K562 (cell line): ENCODE measurements around the gene CLK4. TPM values are rescaled to one million over a fixed set of nuclear protein-coding genes. Genes with fewer than 3 reads are reported as not detected.

Experiments
- ATAC-seq: fragments of 200-7000 bp; cut with Tn5 transposase; 3 replicates; pipeline ENCODE4 v1.9.1; 2020; ENCODE audit warnings: moderate library complexity
- BruUV-seq: library from RNA; stranded (reverse); fragments of 400-500 nt; replicated peaks from 2 replicates; lab custom pipeline; 2021; lab: Mats Ljungman, UMichigan
- CTCF ChIA-PET: fragments of 300-600 bp; formaldehyde crosslinking; extraction: SDS; loops from one replicate; lab custom pipeline; 2021; ENCODE audit warnings: low intra/inter-chr PET ratio; lab: Yijun Ruan, JAX
- POLR2A ChIA-PET: fragments of 300-600, 350-650 bp; sonication (Branson Sonifier 250); formaldehyde crosslinking; extraction: SDS; loops from one replicate; lab custom pipeline; 2021; ENCODE audit warnings: antibody characterized with exemption, inconsistent platforms; lab: Yijun Ruan, JAX
- DNase-seq, 4 experiments: peaks; one replicate each; pipeline versions ENCODE4 v3.0.0 to v3.0.0-alpha.2; 2011 to 2018; ENCODE audit warnings: low spot score in 3 of 4, mixed read lengths in 3 of 4; ENCODE audit errors: extremely low read depth in 1 of 4
- FAIRE-seq: peaks from 2 replicates; lab custom pipeline; 2011; peaks lifted over from hg19 to GRCh38; lab: Jason Lieb, UNC
- H2AFZ ChIP-seq: 2 replicates; pipeline ENCODE4 v1.6.0; 2011; ENCODE audit warnings: low read depth, low read length, control low read depth, inconsistent platforms
- H3K27ac ChIP-seq: fragments of 200-600 bp; 3 replicates; pipeline ENCODE4 v1.8.0; 2011; ENCODE audit warnings: low read depth, mild to moderate bottlenecking, control low read depth, inconsistent platforms, low read length, moderate library complexity, mixed read lengths; ENCODE audit errors: extremely low read depth
- H3K27me3 ChIP-seq, 2 experiments: fragments of 300-600 bp in 1 of 2; 2 replicates in 1 of 2; 3 replicates in 1 of 2; pipeline versions ENCODE4 v1.6.0 to v1.8.0; 2011; ENCODE audit warnings: inconsistent platforms in 2 of 2, low read length in 2 of 2, mild to moderate bottlenecking in 1 of 2, mixed read lengths in 1 of 2, moderate library complexity in 1 of 2; ENCODE audit not compliant: control insufficient read depth in 2 of 2, insufficient read depth in 2 of 2
- H3K36me3 ChIP-seq: fragments of 300-600 bp; 3 replicates; pipeline ENCODE4 v1.8.0; 2011; ENCODE audit warnings: mild to moderate bottlenecking, low read length, inconsistent platforms; ENCODE audit not compliant: control insufficient read depth, insufficient read depth
- H3K4me1 ChIP-seq, 2 experiments: fragments of 200-600 bp in 1 of 2; replicated peaks in 1 of 2; 2 replicates in 1 of 2; 3 replicates in 1 of 2; pipeline versions ENCODE4 v1.5.1 to v1.8.0; 2011; ENCODE audit warnings: inconsistent platforms in 2 of 2, low read length in 2 of 2, mild to moderate bottlenecking in 1 of 2, mixed read lengths in 1 of 2, moderate library complexity in 1 of 2; ENCODE audit not compliant: control insufficient read depth in 2 of 2, insufficient read depth in 2 of 2
- H3K4me2 ChIP-seq: 2 replicates; pipeline ENCODE4 v1.6.1; 2011; ENCODE audit warnings: low read length, control low read depth, inconsistent platforms, mixed read lengths; ENCODE audit not compliant: insufficient read depth
- H3K4me3 ChIP-seq: fragments of 200-600 bp; sonication (generic), shearing (Covaris generic); 2 replicates; pipeline ENCODE4 v1.5.1; 2016; ENCODE audit warnings: control low read depth, inconsistent platforms
- H3K79me2 ChIP-seq: fragments of 200-600 bp; 3 replicates; pipeline ENCODE4 v1.8.0; 2011; ENCODE audit warnings: low read length, inconsistent platforms; ENCODE audit not compliant: control insufficient read depth, insufficient read depth
- H3K9ac ChIP-seq, 2 experiments: 2 replicates each; pipeline versions ENCODE4 v1.6.0 to v1.6.1; 2011; ENCODE audit warnings: low read depth in 2 of 2, low read length in 2 of 2, control low read depth in 1 of 2, inconsistent platforms in 1 of 2, mild to moderate bottlenecking in 1 of 2, mixed read lengths in 1 of 2; ENCODE audit not compliant: insufficient read depth in 1 of 2
- H3K9me1 ChIP-seq: one replicate; pipeline ENCODE4 v1.6.0; 2011; ENCODE audit warnings: inconsistent platforms, mild to moderate bottlenecking, low read length, moderate library complexity; ENCODE audit not compliant: control insufficient read depth, insufficient read depth
- H3K9me3 ChIP-seq: replicated peaks from 2 replicates; pipeline ENCODE4 v1.5.1; 2011; ENCODE audit warnings: low read depth, low read length, inconsistent platforms; ENCODE audit not compliant: control insufficient read depth, insufficient read depth
- H4K20me1 ChIP-seq: replicated peaks from 2 replicates; pipeline ENCODE4 v1.6.1; 2011; ENCODE audit warnings: low read length, inconsistent platforms, mixed read lengths; ENCODE audit not compliant: control insufficient read depth, insufficient read depth
- BHLHE40 ChIP-seq: IDR thresholded peaks from 2 replicates; pipeline ENCODE4 v1.6.1; 2011; ENCODE audit warnings: low read length, improper control_type of control experiment
- CHCHD3 ChIP-seq: fragments of 250-450 bp; sonication (Bioruptor Pico); IDR thresholded peaks from 2 replicates; pipeline ENCODE4 v2.1.2; 2022; ENCODE audit warnings: mild to moderate bottlenecking
- GTF3C2 ChIP-seq: IDR thresholded peaks from 3 replicates; pipeline ENCODE4 v1.6.1; 2011; ENCODE audit warnings: borderline replicate concordance, mild to moderate bottlenecking, moderate library complexity; ENCODE audit not compliant: insufficient read length; ENCODE audit errors: extremely low read depth
- RAD21 ChIP-seq, 2 experiments: fragments of 250-450 bp in 1 of 2; fragments of 450-650 bp in 1 of 2; sonication (Bioruptor Pico) in 1 of 2; formaldehyde crosslinking in 1 of 2; IDR thresholded peaks in 1 of 2; conservative IDR thresholded peaks in 1 of 2; 2 replicates each; pipeline versions ENCODE4 v1.4.0 to v1.8.0; 2020 to 2022; ENCODE audit warnings: mild to moderate bottlenecking in 2 of 2, moderate library complexity in 1 of 2
- RBM14 ChIP-seq: fragments of 200-400 bp; formaldehyde crosslinking; IDR thresholded peaks from 2 replicates; pipeline ENCODE4 v1.6.1; 2018; ENCODE audit warnings: low read depth, mild to moderate bottlenecking, low read length, moderate library complexity, borderline replicate concordance; ENCODE audit not compliant: insufficient read depth
- TAF15 ChIP-seq: fragments of 200-400 bp; formaldehyde crosslinking; IDR thresholded peaks from 2 replicates; pipeline ENCODE4 v1.6.1; 2017; ENCODE audit warnings: mild to moderate bottlenecking, low read depth, low read length, moderate library complexity
- TCFL5 ChIP-seq: fragments of 250-450 bp; sonication (Bioruptor Pico); conservative IDR thresholded peaks from 2 replicates; pipeline ENCODE4 v1.6.1; 2021; ENCODE audit warnings: mild to moderate bottlenecking, moderate library complexity, matching md5 sums
- XRCC3 ChIP-seq: fragments of 450-650 bp; IDR thresholded peaks from 2 replicates; pipeline ENCODE4 v1.6.1; 2017; ENCODE audit warnings: mild to moderate bottlenecking, moderate library complexity
- WGBS: fragments of 100-300 bp; shearing (Covaris generic); methylation state at CpG from one replicate; pipeline ENCODE4 v1.1.6; 2016; ENCODE audit warnings: low coverage, mixed read lengths; ENCODE audit not compliant: insufficient coverage; ENCODE audit errors: missing lambda C conversion rate; 5-methylcytosine and 5-hydroxymethylcytosine counted together
- in situ Hi-C: fragments of 300-500 bp; cut with MboI; formaldehyde crosslinking; loops from 4 replicates; pipeline ENCODE4 v1.15.0; 2018; ENCODE audit warnings: inconsistent platforms, mixed read lengths
- intact Hi-C: fragments of 100-400 bp; cut with micrococcal nuclease; formaldehyde crosslinking; loops from 2 replicates; pipeline ENCODE4 v1.14.2; 2022
- polyA plus RNA-seq, 8 experiments: library from polyadenylated mRNA; depleted of rRNA in 4 of 8; stranded (reverse) in 5 of 8; unstranded in 3 of 8; fragments of >200 nt; fragmentation: Nextera tagmentation in 2 of 8; fragmentation: Illumina TruSeq in 1 of 8; extraction: Ambion mirVana in 2 of 8; extraction: Trizol in 1 of 8; gene quantifications; 2 replicates each; pipeline versions ENCODE4 v1.2.1 to v1.2.3, GENCODE V29; 2011 to 2014; ENCODE audit warnings: inconsistent platforms in 1 of 8, missing spikeins in 1 of 8
- total RNA-seq, 7 experiments: library from RNA; depleted of rRNA in 6 of 7; stranded (reverse); fragments of >200 nt in 6 of 7; fragmentation: Illumina TruSeq in 2 of 7; extraction: Trizol in 2 of 7; gene quantifications; 2 replicates each; pipeline versions ENCODE4 v1.2.1 to v1.2.3, GENCODE V29; 2011 to 2021; ENCODE audit warnings: low replicate concordance in 1 of 7

CLK4 gene
- total and polyA plus RNA-seq, 9 of the 15 experiments (the other 6 are each of a cell fraction or from before 2014, with no cell fraction given) = 10.5 to 23.1 (median 13.9) TPM

- TF ChIP-seq RAD21 (CRISPR knock-in tag; conservative IDR thresholded peaks at IDR 0.05 in 1 of 2, IDR thresholded peaks at IDR 0.05 in 1 of 2) = peak in 1 of 2 experiments; percentile 42; a peak in 3 of 4 replicates
Measured at GRCh38 chr5:178589180-178590140, 37.4 kb downstream of the CLK4 start (continued).

- no peaks in the 10 kb centered on the region for H3K36me3 ChIP-seq
- no peak overlapping the region for H3K4me2 ChIP-seq
- FAIRE-seq (no peak), ATAC-seq (no peak)
- CTCF ChIA-PET = interaction anchor here (3.0 kb wide), 1 partner anchor 309 kb away, joined by 35 read pairs; no protein-coding TSS in a partner anchor
- H3K4me1 ChIP-seq = peaks cover 0 to 16% of the 10 kb centered on the region in 2 experiments; a peak in 3 of 5 replicates
- WGBS = 25% methylated on average over 8 of the region's 8 CpGs
- POLR2A ChIA-PET = no interaction called here
- no TSS peak for BruUV-seq
- H3K9me3 ChIP-seq = no peaks in the 10 kb centered on the region
- no peak overlapping the region for H3K27ac ChIP-seq
- H4K20me1 ChIP-seq = no peaks in the 10 kb centered on the region; the same call in 1 of the 2 replicates
- TF ChIP-seq BHLHE40 (no peak), TAF15 (no peak), TCFL5 (CRISPR knock-in tag) (no peak), GTF3C2 (no peak), XRCC3 (no peak), RBM14 (no peak), CHCHD3 (CRISPR knock-in tag) (no peak)
- TF ChIP-seq, all 486 proteins: peak for 0
- DNase-seq = no peak
- no peak overlapping the region for H2AFZ ChIP-seq
- peaks cover 24 to 51% of the 10 kb centered on the region in 2 experiments for H3K27me3 ChIP-seq
- no peaks in the 10 kb centered on the region for H3K9me1 ChIP-seq
- in situ Hi-C loops = no loop called here
- H3K9ac ChIP-seq = no peak overlapping the region
- H3K4me3 ChIP-seq = no peak overlapping the region
- H3K79me2 ChIP-seq = no peaks in the 10 kb centered on the region
- intact Hi-C loops = no loop called here
Measured at GRCh38 chr5:178588769-178589168, 38.1 kb downstream of the CLK4 start.
